Measurements from ENCODE around the gene STARD10. TPM values are rescaled to one million over a fixed set of nuclear protein-coding genes. Genes with fewer than 3 reads are reported as not detected.
A peak's percentile ranks its signal among the peaks of the same experiment; 100 is the strongest.

STARD10 gene
- total and polyA plus RNA-seq, 9 of the 15 experiments (the other 6 are each of a cell fraction or from before 2014, with no cell fraction given), result 0.15 to 52.9 (median 32.3) TPM

GRCh38 chr11:72758690-72759389 lies 35.0 kb downstream of the STARD10 start (continued):
- TF ChIP-seq BDP1 (IDR thresholded peaks at IDR 0.05; ENCODE audit: insufficient read depth, insufficient read length), result no peak
- TF ChIP-seq TEAD1 (CRISPR knock-in tag; IDR thresholded peaks at IDR 0.05), result peak in 1 of 2 experiments; percentile 74; a peak in 1 of 4 replicates
- TF ChIP-seq E2F8 (IDR thresholded peaks at IDR 0.05; ENCODE audit: low read depth, partially characterized antibody), result no peak
- TF ChIP-seq, protein P1, sequence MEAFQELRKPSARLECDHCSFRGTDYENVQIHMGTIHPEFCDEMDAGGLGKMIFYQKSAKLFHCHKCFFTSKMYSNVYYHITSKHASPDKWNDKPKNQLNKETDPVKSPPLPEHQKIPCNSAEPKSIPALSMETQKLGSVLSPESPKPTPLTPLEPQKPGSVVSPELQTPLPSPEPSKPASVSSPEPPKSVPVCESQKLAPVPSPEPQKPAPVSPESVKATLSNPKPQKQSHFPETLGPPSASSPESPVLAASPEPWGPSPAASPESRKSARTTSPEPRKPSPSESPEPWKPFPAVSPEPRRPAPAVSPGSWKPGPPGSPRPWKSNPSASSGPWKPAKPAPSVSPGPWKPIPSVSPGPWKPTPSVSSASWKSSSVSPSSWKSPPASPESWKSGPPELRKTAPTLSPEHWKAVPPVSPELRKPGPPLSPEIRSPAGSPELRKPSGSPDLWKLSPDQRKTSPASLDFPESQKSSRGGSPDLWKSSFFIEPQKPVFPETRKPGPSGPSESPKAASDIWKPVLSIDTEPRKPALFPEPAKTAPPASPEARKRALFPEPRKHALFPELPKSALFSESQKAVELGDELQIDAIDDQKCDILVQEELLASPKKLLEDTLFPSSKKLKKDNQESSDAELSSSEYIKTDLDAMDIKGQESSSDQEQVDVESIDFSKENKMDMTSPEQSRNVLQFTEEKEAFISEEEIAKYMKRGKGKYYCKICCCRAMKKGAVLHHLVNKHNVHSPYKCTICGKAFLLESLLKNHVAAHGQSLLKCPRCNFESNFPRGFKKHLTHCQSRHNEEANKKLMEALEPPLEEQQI (IDR thresholded peaks at IDR 0.05), result no peak
- TF ChIP-seq, protein P2, sequence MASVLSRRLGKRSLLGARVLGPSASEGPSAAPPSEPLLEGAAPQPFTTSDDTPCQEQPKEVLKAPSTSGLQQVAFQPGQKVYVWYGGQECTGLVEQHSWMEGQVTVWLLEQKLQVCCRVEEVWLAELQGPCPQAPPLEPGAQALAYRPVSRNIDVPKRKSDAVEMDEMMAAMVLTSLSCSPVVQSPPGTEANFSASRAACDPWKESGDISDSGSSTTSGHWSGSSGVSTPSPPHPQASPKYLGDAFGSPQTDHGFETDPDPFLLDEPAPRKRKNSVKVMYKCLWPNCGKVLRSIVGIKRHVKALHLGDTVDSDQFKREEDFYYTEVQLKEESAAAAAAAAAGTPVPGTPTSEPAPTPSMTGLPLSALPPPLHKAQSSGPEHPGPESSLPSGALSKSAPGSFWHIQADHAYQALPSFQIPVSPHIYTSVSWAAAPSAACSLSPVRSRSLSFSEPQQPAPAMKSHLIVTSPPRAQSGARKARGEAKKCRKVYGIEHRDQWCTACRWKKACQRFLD (CRISPR knock-in tag; IDR thresholded peaks at IDR 0.05), result peak; percentile 80; the same call in 1 of the 2 replicates
- TF ChIP-seq, protein P3, sequence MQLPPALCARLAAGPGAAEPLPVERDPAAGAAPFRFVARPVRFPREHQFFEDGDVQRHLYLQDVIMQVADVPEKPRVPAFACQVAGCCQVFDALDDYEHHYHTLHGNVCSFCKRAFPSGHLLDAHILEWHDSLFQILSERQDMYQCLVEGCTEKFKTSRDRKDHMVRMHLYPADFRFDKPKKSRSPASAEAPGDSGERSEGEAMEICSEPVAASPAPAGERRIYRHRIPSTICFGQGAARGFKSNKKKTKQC (CRISPR knock-in tag; IDR thresholded peaks at IDR 0.05), result 0 out of 2 replicates have a peak, but pooled peaks have one; percentile 37
- TF ChIP-seq ETV1 (tag; conservative IDR thresholded peaks at IDR 0.05; ENCODE audit: low read depth), result peak; percentile 43; the same call in 1 of the 2 replicates
- TF ChIP-seq ZBTB12 (CRISPR knock-in tag; IDR thresholded peaks at IDR 0.05), result peak; percentile 60; the same call in 1 of the 2 replicates
- TF ChIP-seq NFE2 (IDR thresholded peaks at IDR 0.05; ENCODE audit: low read depth), result peak; percentile 26; the same call in 1 of the 2 replicates
- peak; percentile 62 for TF ChIP-seq FOSL1 (tag; conservative IDR thresholded peaks at IDR 0.05)
- 0 out of 4 replicates have a peak, but pooled peaks of 1 of the 2 experiments have one; percentile 24 for TF ChIP-seq TBL1XR1 (IDR thresholded peaks at IDR 0.05; ENCODE audit: low read length in 2 of 2)
- peak; percentile 20 for TF ChIP-seq GABPB1 (CRISPR knock-in tag; IDR thresholded peaks at IDR 0.05)
- peak; percentile 52; the same call in 1 of the 2 replicates for TF ChIP-seq SP1 (CRISPR knock-in tag; IDR thresholded peaks at IDR 0.05)
- TF ChIP-seq ZNF124 (CRISPR knock-in tag; IDR thresholded peaks at IDR 0.05), result no peak
- TF ChIP-seq NCOR1 (IDR thresholded peaks at IDR 0.05), result peak; percentile 37; the same call in 1 of the 2 replicates
- TF ChIP-seq ZFP1 (CRISPR knock-in tag; IDR thresholded peaks at IDR 0.05), result no peak
- 0 out of 2 replicates have a peak, but pooled peaks have one; percentile 19 for TF ChIP-seq NR2C2 (CRISPR knock-in tag; IDR thresholded peaks at IDR 0.05)
- 0 out of 2 replicates have a peak, but pooled peaks have one; percentile 29 for TF ChIP-seq NR2C2 (tag; IDR thresholded peaks at IDR 0.05)

Data from K562 (cell line).